Neural cell (in vitro differentiated cells): ENCODE measurements around the gene RALGAPB. TPM values are rescaled to one million over a fixed set of nuclear protein-coding genes. Genes with fewer than 3 reads are reported as not detected.
"Not testable (repeated sequence)": the region's sequence is repeated elsewhere in the genome, so short reads cannot be mapped to it uniquely, and the experiment has no call there.

Experiments used
- H2AFZ ChIP-seq: fragments of 200-600, 300-800 bp; sonication (generic), shearing (Covaris generic); 2 replicates; pipeline ENCODE4 v1.6.0; 2014; ENCODE audit warnings: low read depth, mild to moderate bottlenecking, antibody characterized with exemption, low read length, moderate library complexity
- H3F3A ChIP-seq: fragments of 200-600 bp; shearing (Covaris generic); 2 replicates; pipeline ENCODE4 v1.6.1; 2016; ENCODE audit warnings: mild to moderate bottlenecking, moderate library complexity, mixed read lengths, antibody characterized with exemption, low read length; ENCODE audit not compliant: insufficient read depth, poor library complexity, severe bottlenecking
- H3K27ac ChIP-seq: fragments of 200-600, 300-800 bp; sonication (generic), shearing (Covaris generic); 2 replicates; pipeline ENCODE4 v1.5.1; 2014; ENCODE audit warnings: mild to moderate bottlenecking, low read length, moderate library complexity
- H3K27me3 ChIP-seq: fragments of 300-800, 200-600 bp; sonication (generic), shearing (Covaris generic); 2 replicates; pipeline ENCODE4 v1.6.0; 2014; ENCODE audit warnings: mild to moderate bottlenecking, low read depth, low read length, moderate library complexity; ENCODE audit not compliant: insufficient read depth
- H3K36me3 ChIP-seq: fragments of 300-800, 200-600 bp; sonication (generic), shearing (Covaris generic); 2 replicates; pipeline ENCODE4 v1.5.1; 2014; ENCODE audit warnings: mild to moderate bottlenecking, antibody characterized with exemption, low read length, moderate library complexity; ENCODE audit not compliant: insufficient read depth
- H3K4me2 ChIP-seq: fragments of 300-800, 200-600 bp; sonication (generic), shearing (Covaris generic); 2 replicates; pipeline ENCODE4 v1.6.0; 2014; ENCODE audit warnings: mild to moderate bottlenecking, low read length
- H3K4me3 ChIP-seq: fragments of 300-800, 200-600 bp; sonication (generic), shearing (Covaris generic); 2 replicates; pipeline ENCODE4 v1.5.1; 2014; ENCODE audit warnings: mild to moderate bottlenecking, low read length, moderate library complexity
- H3K79me2 ChIP-seq: fragments of 200-600 bp; shearing (Covaris generic); replicated peaks from 2 replicates; pipeline ENCODE4 v1.6.0; 2014; ENCODE audit warnings: mild to moderate bottlenecking, low read length, moderate library complexity; ENCODE audit not compliant: insufficient read depth
- H3K9ac ChIP-seq: fragments of 300-800, 200-600 bp; sonication (generic), shearing (Covaris generic); 2 replicates; pipeline ENCODE4 v1.6.1; 2016; ENCODE audit warnings: mild to moderate bottlenecking, low read length, mixed read lengths
- H3K9me2 ChIP-seq: fragments of 200-600 bp; shearing (Covaris generic); 2 replicates; pipeline ENCODE4 v1.6.1; 2016; ENCODE audit warnings: mild to moderate bottlenecking, low read length, mixed read lengths; ENCODE audit not compliant: insufficient read depth
- H3K9me3 ChIP-seq: fragments of 200-600, 300-800 bp; sonication (generic), shearing (Covaris generic); 2 replicates; pipeline ENCODE4 v1.6.1; 2016; ENCODE audit warnings: mild to moderate bottlenecking, mixed run types, low read length, moderate library complexity, mixed read lengths
- H4K20me1 ChIP-seq: fragments of 200-600 bp; shearing (Covaris generic); 2 replicates; pipeline ENCODE4 v1.6.1; 2016; ENCODE audit warnings: mild to moderate bottlenecking, mixed run types; ENCODE audit not compliant: insufficient read depth
- CTCF ChIP-seq: fragments of 450-650 bp; IDR thresholded peaks from 2 replicates; pipeline ENCODE4 v1.5.1; 2014; ENCODE audit warnings: antibody characterized with exemption, mild to moderate bottlenecking, moderate library complexity; ENCODE audit not compliant: poor library complexity, severe bottlenecking
- EP300 ChIP-seq: fragments of 450-650 bp; conservative IDR thresholded peaks from 2 replicates; pipeline ENCODE4 v1.6.1; 2014; ENCODE audit warnings: antibody characterized with exemption, mild to moderate bottlenecking, moderate library complexity; ENCODE audit not compliant: poor library complexity, severe bottlenecking
- EZH2 ChIP-seq: fragments of 200-600, 300-800 bp; shearing (Covaris generic), sonication (generic); IDR thresholded peaks from 2 replicates; pipeline ENCODE4 v1.6.1; 2014; ENCODE audit warnings: antibody characterized with exemption, low read length, borderline replicate concordance, mild to moderate bottlenecking; ENCODE audit not compliant: insufficient read depth, poor library complexity, severe bottlenecking
- MXI1 ChIP-seq: fragments of 450-650 bp; conservative IDR thresholded peaks from 2 replicates; pipeline ENCODE4 v1.6.1; 2014; ENCODE audit warnings: antibody characterized with exemption, mild to moderate bottlenecking; ENCODE audit not compliant: poor library complexity, severe bottlenecking
- POLR2AphosphoS5 ChIP-seq: IDR thresholded peaks from 2 replicates; pipeline ENCODE4 v1.6.1; 2012
- RAD21 ChIP-seq: fragments of 450-650 bp; conservative IDR thresholded peaks from 2 replicates; pipeline ENCODE4 v1.6.1; 2014; ENCODE audit warnings: antibody characterized with exemption, mild to moderate bottlenecking, moderate library complexity
- REST ChIP-seq: IDR thresholded peaks from 2 replicates; pipeline ENCODE4 v1.6.1; 2012; ENCODE audit warnings: borderline replicate concordance
- SMC3 ChIP-seq: fragments of 450-650 bp; conservative IDR thresholded peaks from 2 replicates; pipeline ENCODE4 v1.6.1; 2014; ENCODE audit warnings: antibody characterized with exemption, mild to moderate bottlenecking, moderate library complexity; ENCODE audit not compliant: poor library complexity
- TAF1 ChIP-seq: IDR thresholded peaks from 2 replicates; pipeline ENCODE4 v1.6.1; 2012; ENCODE audit warnings: low read depth
- polyA plus RNA-seq: library from polyadenylated mRNA; depleted of rRNA; stranded (reverse); fragments of >200 nt; gene quantifications from 2 replicates; pipeline ENCODE4 v1.2.3, GENCODE V29; 2014

The RALGAPB gene
- polyA plus RNA-seq, 1 donor from 2014 or later = 30.0 TPM

GRCh38 chr20:38435555-38435939 is 37.1 kb upstream of the RALGAPB start:
- peaks cover 5% of the 10 kb centered on the region for H3K9me3 ChIP-seq
- H3K79me2 ChIP-seq = peaks cover 23% of the 10 kb centered on the region
- H3K27ac ChIP-seq = no peak overlapping the region
- H3K9ac ChIP-seq = no peak overlapping the region
- no peak overlapping the region for H2AFZ ChIP-seq
- no peaks in the 10 kb centered on the region for H3F3A ChIP-seq
- peaks cover 11% of the 10 kb centered on the region for H3K36me3 ChIP-seq
- H4K20me1 ChIP-seq = no peaks in the 10 kb centered on the region
- H3K9me2 ChIP-seq = no peaks in the 10 kb centered on the region
- no peak for TF ChIP-seq TAF1
- TF ChIP-seq EZH2 = no peak
- no peak for TF ChIP-seq EP300
- no peak for TF ChIP-seq SMC3
- no peak for TF ChIP-seq POLR2AphosphoS5
- TF ChIP-seq RAD21 = no peak
- H3K27me3 ChIP-seq = no peaks in the 10 kb centered on the region
- H3K4me2 ChIP-seq = no peak overlapping the region
- H3K4me3 ChIP-seq = no peak overlapping the region

DNA sequence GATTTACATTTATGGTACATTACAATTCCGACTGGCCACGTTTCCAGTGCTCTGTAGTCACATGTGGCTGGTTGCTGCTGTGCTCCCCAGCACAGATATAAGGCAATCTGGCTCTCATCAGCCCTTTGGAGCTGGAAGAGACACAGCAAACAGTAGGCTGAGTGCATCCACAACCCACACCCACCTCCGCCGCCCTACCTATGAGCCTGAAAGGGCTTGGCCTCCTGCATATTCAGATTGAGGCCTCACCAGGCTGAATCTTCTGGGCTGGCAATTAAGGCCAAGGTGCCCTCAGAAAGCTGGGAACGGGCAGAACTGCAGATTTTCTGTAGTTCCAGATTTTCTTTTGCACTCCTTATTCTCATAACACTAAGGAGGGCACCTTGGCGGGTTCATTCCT is 34.8 kb upstream of the RALGAPB start:
- H3K4me3 ChIP-seq = no peak overlapping the region
- no peak for TF ChIP-seq SMC3
- TF ChIP-seq TAF1 = no peak
- H2AFZ ChIP-seq = no peak overlapping the region
- H4K20me1 ChIP-seq = no peaks in the 10 kb centered on the region
- no peaks in the 10 kb centered on the region for H3K9me3 ChIP-seq
- no peaks in the 10 kb centered on the region for H3K36me3 ChIP-seq
- H3K9me2 ChIP-seq = no peaks in the 10 kb centered on the region
- no peak overlapping the region for H3K9ac ChIP-seq
- H3K4me2 ChIP-seq = no peak overlapping the region
- peaks cover 18% of the 10 kb centered on the region for H3K79me2 ChIP-seq
- H3K27me3 ChIP-seq = no peaks in the 10 kb centered on the region
- no peaks in the 10 kb centered on the region for H3F3A ChIP-seq
- no peak overlapping the region for H3K27ac ChIP-seq

GRCh38 chr20:38441110-38441509 is 31.5 kb upstream of the RALGAPB start:
- H3K9me3 ChIP-seq, H4K20me1 ChIP-seq, H3K4me2 ChIP-seq, H3K36me3 ChIP-seq, H3K9me2 ChIP-seq, H2AFZ ChIP-seq, H3K79me2 ChIP-seq, H3K9ac ChIP-seq, H3K4me3 ChIP-seq, H3K27ac ChIP-seq, H3K27me3 ChIP-seq, H3F3A ChIP-seq: not testable (repeated sequence)

GRCh38 chr20:38441916-38442315 is 30.7 kb upstream of the RALGAPB start:
- Histone ChIP-seq H3K9me3 (no peaks in the 10 kb centered on the region), H3K79me2 (no peaks in the 10 kb centered on the region), H4K20me1 (no peaks in the 10 kb centered on the region), H2AFZ (no peak overlapping the region), H3K4me3 (no peak overlapping the region), H3K4me2 (no peak overlapping the region), H3K27ac (no peak overlapping the region), H3F3A (no peaks in the 10 kb centered on the region), H3K27me3 (no peaks in the 10 kb centered on the region), H3K9me2 (no peaks in the 10 kb centered on the region), H3K36me3 (no peaks in the 10 kb centered on the region), H3K9ac (no peak overlapping the region)
- no peak for TF ChIP-seq EZH2
- no peak for TF ChIP-seq CTCF
- no peak for TF ChIP-seq TAF1
- TF ChIP-seq EP300 = no peak
- TF ChIP-seq RAD21 = no peak
- TF ChIP-seq SMC3 = no peak
- TF ChIP-seq MXI1 = no peak
- no peak for TF ChIP-seq REST
- no peak for TF ChIP-seq POLR2AphosphoS5
